GM20000 (cell line): ENCODE measurements around the gene GBP7.
"Not testable (repeated sequence)": the region's sequence is repeated elsewhere in the genome, so short reads cannot be mapped to it uniquely, and the experiment has no call there.

Experiments
- DNase-seq: peaks from one replicate; pipeline ENCODE4 v3.0.0; 2012; ENCODE audit warnings: low spot score
- TF ChIP-seq, protein P1 (sequence below): IDR thresholded peaks from 2 replicates; pipeline ENCODE4 v1.5.1; 2012; ENCODE audit warnings: mild to moderate bottlenecking, control low read depth; ENCODE audit errors: extremely low read depth, missing control alignments

GBP7 gene

DNA sequence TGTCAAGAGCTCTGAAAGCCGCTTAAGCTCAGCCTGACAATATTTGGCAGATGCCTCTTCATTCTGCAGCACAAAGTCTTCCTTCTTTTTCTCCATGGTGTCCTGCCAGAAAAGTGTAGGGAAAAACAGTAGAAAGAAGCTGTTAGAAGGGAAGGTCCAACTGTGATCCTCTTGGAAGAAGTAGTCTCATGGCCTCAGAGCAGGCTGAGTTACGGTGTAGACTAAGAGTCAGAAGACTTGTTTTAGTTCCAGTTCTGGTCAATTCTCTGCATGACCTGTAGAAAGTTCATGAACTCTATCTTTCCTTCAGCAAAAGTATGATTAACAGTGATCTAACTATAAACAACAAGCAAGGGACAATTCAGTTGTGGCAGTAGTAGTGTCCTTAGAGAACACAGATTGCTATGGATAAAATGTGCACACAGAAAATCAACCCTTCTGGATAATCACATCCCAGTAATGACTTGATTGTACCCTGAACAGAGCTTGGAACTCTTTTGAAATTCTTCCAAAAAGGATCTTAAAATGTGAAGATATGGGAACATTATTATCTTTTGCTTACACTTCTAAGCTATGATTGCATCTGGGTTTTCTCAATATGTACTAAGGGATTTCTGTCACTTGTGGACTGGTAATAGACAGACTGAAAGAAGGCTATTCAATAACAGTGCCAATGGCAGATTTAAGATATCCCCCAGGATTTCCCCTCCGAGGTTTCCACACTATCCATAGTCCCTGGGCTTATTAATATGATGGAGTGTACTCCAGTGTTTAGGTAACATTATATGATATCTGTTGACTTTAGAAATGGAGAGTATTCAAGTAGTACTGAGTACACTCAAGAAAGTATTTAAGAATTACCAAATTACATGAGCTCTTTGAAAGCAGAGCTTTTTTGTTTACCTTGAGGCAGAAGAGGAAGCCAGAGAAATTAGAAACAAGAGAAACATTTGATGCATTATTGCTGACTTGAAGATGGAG, 27.8 kb downstream of the GBP7 start:
- TF ChIP-seq, protein P1, sequence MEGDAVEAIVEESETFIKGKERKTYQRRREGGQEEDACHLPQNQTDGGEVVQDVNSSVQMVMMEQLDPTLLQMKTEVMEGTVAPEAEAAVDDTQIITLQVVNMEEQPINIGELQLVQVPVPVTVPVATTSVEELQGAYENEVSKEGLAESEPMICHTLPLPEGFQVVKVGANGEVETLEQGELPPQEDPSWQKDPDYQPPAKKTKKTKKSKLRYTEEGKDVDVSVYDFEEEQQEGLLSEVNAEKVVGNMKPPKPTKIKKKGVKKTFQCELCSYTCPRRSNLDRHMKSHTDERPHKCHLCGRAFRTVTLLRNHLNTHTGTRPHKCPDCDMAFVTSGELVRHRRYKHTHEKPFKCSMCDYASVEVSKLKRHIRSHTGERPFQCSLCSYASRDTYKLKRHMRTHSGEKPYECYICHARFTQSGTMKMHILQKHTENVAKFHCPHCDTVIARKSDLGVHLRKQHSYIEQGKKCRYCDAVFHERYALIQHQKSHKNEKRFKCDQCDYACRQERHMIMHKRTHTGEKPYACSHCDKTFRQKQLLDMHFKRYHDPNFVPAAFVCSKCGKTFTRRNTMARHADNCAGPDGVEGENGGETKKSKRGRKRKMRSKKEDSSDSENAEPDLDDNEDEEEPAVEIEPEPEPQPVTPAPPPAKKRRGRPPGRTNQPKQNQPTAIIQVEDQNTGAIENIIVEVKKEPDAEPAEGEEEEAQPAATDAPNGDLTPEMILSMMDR, result no peak

DNA sequence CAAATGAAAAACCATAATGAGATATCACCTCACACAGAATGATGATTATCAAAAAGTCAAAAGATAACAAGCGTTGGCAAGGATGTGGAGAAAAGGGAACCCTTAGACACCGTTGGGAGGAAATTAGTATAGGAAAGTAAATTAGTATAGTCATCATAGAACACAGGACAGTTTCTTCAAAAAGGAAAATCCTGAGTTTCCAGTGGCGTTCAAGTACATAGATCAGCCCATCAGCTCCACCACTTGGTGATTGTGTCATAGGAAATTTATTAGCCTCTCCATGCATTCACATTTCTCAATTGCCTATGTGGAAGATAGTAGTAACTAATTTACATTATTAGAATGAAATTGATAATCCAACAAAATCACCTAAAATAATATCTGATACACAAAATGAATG, 29.1 kb downstream of the GBP7 start:
- no peak for DNase-seq
- TF ChIP-seq, protein P1, result no peak

More for the DNA sequence above, 27.8 kb downstream of the GBP7 start:
- no peak for DNase-seq

DNA sequence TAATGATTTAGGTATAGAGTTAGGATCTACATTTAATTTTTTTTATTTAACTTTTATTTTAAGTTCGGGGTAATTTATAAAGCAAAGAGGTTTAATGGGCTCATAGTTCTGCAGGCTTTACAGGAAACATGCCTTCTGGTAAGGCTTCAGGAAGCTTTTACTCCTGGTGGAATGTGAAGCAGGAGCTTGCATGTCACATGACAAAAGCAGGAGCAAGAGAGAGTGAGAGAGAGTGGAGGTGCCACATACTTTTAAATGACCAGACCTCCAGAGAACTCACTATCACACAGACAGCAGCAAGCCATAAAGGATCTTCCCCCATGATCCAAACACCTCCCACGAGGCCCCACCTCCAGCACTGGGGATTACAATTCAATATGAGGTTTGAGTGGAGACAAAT, 32.3 kb downstream of the GBP7 start:
- TF ChIP-seq, protein P1, result no peak
- no peak for DNase-seq

DNA sequence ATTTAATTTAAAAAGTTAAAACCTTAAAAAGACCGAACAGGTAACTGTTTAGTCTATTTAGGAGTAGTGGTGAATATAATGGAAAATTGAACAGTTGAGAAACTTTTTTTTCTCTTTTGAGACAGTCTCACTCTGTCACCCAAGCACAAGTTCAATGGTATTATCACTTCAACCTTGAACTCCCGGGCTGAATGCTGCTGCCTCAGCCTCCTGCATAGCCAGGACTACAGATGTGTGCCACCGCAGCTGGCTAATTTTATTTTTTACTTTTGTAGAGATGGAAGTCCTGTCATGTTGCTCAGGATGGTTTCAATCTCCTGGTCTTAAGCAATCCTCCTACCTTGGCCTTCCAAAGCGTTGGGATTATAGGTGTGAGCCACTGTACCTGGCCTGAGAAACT, 33.6 kb downstream of the GBP7 start:
- DNase-seq, result no peak
- TF ChIP-seq, protein P1, result no peak

DNA sequence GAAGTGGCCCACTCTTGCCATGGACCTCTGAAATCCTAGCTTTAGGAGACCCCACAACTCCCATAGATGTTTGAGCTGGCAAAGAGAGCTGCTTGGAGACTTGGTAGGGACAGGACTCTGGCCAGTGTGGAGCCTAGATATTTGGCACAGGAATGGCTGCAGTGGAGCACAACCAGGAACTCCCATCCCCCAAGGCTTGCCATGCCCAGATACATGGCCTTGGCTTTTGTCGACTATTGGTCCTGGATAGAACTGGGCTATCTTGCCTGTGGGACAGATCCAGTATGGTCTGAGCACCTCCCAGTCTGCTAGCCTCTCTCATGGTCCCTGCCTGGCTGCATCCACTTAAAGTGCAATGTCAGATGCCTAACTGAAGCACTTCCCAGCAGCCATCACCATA, 42.1 kb downstream of the GBP7 start:
- TF ChIP-seq, protein P1, result no peak
- no peak for DNase-seq

DNA sequence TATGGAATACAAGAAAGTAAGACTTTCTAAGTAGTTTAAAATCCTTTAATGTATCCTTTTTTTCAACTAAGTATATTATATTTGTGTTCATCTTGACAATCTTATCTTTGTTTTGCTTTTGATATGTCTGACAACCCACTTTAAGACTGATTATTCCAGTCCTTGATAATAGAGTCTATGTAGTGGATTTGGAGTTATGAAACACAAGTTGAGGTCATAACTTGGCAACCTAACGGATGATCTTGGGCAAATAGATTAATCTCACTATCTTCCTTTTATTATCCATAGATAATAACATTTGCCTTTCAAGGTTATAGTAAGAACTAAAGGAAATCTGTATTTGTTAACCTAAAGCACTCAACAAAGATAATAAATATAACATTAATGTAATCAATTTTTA, 45.1 kb downstream of the GBP7 start:
- TF ChIP-seq, protein P1, result no peak
- no peak for DNase-seq

DNA sequence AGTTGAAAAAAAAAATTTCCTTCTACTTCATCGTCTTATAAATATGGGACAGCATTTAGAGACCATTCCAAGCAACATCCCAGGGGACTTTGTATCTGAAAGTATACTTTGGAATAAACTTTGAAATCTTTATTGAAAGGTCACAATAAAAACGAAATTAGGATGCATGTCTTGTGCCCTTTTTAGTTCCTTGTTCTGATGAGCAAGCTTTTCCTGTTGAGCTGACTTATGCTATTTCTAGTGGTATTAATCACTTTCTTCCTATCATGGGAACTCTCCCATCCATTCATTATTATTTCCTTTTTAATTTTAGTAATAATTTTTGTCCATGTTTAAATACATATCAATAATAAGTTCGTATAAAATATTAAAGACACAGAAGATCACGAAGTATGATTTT, 45.9 kb downstream of the GBP7 start:
- TF ChIP-seq, protein P1, result no peak
- DNase-seq, result no peak

DNA sequence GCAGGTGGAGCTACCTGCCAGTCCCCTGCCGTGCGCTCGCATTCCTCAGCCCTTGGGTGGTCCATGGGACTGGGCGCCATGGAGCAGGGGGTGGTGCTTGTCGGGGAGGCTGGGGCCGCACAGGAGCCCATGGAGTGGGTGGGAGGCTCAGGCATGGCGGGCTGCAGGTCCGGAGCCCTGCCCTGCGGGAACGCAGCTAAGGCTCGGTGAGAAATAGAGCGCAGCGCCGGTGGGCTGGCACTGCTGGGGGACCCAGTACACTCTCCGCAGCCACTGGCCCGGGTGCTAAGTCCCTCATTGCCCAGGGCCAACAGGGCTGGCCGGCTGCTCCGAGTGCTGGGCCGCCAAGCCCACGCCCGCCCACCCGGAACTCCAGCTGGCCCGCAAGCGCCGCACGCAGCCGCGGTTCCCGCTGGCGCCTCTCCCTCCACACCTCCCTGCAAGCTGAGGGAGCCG, 47.8 kb downstream of the GBP7 start:
- DNase-seq, result not testable (repeated sequence)

DNA sequence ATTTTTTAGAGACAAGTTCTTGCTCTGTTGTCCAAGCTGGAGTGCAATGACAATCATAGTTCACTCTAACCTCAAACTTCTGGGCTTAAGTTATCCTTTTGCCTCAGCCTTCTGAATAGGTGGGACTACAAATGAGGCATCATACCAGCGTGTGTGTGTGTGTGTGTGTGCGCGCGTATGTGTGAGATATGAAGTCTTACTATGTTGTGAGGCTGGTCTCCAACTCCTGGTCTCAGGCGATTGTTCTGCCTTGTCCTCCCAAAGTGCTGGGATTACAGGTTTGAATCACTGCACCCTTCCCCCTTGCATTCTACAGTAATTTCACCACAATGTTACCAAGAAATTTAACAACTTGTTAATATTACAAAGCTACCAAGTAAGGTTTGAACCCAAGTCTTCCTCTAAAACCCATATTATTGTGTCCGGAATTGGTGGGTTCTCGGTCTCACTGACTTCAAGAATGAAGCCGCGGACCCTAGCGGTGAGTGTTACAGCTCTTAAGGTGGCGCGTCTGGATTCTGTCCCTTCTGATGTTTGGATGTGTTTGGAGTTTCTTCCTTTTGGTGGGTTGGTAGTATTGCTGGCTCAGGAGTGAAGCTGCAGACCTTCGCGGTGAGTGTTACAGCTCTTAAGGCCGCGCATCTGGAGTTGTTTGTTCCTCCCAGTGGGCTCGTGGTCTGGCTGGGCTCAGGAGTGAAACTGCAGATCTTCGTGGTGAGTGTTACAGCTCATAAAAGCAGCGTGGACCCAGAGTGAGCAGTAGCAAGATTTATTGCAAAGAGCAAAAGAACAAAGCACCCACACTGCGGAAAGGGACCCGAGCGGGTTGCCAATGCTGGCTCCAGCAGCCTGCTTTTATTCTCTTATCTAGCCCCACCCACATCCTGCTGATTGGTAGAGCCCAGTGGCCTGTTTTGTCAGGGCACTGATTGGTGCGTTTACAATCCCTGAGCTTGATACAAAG, 48.9 kb downstream of the GBP7 start:
- not testable (repeated sequence) for DNase-seq
